ENCODE results near the gene PDCD7.

- TF ChIP-seq EZH2 (IDR thresholded peaks at IDR 0.05), result no peak
- TF ChIP-seq POLR2A (IDR thresholded peaks at IDR 0.05; ENCODE audit: borderline replicate concordance, extremely low read depth, insufficient read depth, insufficient read length), result no peak
- no peak for TF ChIP-seq POLR2AphosphoS5 (IDR thresholded peaks at IDR 0.05; ENCODE audit: low read depth, low read length)
- no peak for TF ChIP-seq SRF (IDR thresholded peaks at IDR 0.05; ENCODE audit: low read depth)
Measured at GRCh38 chr15:65085207-65085753, 48.3 kb downstream of the PDCD7 start.
